ENCODE results near the gene TMIGD1.

The TMIGD1 gene

DNA sequence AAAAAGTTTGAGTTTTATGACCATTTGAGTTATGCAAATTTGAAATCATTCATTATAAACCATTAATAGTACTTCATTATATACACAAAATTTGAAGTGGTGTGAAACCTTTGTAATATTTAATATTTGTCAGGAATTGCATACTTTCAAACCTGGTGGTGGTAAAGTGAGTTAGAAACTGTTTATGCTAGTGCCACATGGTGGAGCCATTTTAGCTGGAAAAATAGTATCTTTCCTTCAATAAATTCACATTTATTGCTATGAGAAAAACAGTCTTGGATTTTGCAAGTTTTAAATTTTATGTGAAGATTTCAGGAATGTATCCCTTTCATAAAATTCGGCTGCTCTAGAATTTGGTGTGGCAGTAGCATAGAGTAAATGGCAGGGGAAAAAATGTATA, 34.9 kb downstream of the TMIGD1 start:
- no peak for FAIRE-seq
- no peak for DNase-seq (ENCODE audit: insufficient read length, low spot score)
- no peak for TF ChIP-seq POLR2A (IDR thresholded peaks at IDR 0.05; ENCODE audit: low read depth, low read length)

DNA sequence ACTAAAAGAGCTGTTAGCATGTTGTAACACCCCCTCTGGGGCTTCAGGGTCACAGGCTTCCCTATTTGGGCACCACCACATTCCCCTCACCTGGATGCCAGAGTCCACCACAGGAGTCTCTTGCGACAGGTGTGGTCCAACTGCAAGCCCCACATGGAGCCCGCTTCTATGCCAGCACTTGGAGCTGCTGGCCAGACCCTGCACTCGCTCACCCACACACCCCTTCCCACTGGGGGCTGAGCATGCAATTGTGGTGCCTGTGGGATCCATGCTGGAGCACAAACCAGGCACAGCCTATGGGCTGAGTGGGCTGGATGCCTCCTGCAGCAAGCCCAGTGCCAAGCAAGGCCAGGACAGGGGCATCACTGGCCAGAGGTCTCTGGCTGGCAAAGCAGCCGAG, 36.1 kb downstream of the TMIGD1 start:
- no peak for TF ChIP-seq POLR2A (IDR thresholded peaks at IDR 0.05; ENCODE audit: low read depth, low read length)
- DNase-seq (ENCODE audit: insufficient read length, low spot score), result no peak
- no peak for FAIRE-seq

DNA sequence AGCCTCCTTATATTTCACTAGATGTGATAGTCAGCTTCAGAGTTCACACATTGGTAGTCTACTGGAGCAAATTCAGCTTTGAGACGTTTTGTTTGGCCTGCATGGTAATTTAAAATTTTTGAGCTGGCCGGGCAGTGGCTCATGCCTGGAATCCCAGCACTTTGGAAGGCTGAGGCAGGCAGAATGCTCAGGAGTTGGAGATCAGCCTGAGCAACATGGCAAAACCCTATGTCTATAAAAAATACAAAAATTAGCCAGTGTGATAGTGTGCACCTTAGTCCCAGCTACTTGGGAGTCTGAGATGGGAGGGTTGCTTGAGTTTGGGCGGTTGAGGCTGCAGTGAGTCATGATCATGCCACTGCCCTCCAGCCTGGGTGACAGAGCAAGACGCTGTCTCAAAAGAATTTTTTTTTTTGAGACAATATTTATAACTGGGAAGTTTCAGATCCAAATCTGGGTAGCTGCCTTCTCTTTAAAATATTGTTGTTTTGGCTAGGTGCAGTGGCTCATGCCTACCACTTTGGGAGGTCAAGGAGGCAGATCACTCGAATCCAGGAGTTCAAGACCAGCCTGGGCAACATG, 37.3 kb downstream of the TMIGD1 start:
- no peak for TF ChIP-seq POLR2A (IDR thresholded peaks at IDR 0.05; ENCODE audit: low read depth, low read length)
- FAIRE-seq, result no peak

GRCh38 chr17:30292286-30292858, 41.5 kb downstream of the TMIGD1 start:
- TF ChIP-seq POLR2A (IDR thresholded peaks at IDR 0.05; ENCODE audit: low read depth, low read length), result no peak
- DNase-seq (ENCODE audit: insufficient read length, low spot score) (no peak), FAIRE-seq (no peak)

More for the DNA sequence above, 37.3 kb downstream of the TMIGD1 start:
- no peak for DNase-seq (ENCODE audit: insufficient read length, low spot score)

GRCh38 chr17:30291543-30292285, 42.1 kb downstream of the TMIGD1 start, which contains the start of gene BLMH:
Gene BLMH (minus strand): TSS chr17:30291944. CDS start chr17:30291819, 125 bp downstream.
- no peak for FAIRE-seq
- peak; percentile 68; the same call in 1 of the 2 replicates for TF ChIP-seq POLR2A (IDR thresholded peaks at IDR 0.05; ENCODE audit: low read depth, low read length)
- DNase-seq (ENCODE audit: insufficient read length, low spot score), result peak; percentile 70

DNA sequence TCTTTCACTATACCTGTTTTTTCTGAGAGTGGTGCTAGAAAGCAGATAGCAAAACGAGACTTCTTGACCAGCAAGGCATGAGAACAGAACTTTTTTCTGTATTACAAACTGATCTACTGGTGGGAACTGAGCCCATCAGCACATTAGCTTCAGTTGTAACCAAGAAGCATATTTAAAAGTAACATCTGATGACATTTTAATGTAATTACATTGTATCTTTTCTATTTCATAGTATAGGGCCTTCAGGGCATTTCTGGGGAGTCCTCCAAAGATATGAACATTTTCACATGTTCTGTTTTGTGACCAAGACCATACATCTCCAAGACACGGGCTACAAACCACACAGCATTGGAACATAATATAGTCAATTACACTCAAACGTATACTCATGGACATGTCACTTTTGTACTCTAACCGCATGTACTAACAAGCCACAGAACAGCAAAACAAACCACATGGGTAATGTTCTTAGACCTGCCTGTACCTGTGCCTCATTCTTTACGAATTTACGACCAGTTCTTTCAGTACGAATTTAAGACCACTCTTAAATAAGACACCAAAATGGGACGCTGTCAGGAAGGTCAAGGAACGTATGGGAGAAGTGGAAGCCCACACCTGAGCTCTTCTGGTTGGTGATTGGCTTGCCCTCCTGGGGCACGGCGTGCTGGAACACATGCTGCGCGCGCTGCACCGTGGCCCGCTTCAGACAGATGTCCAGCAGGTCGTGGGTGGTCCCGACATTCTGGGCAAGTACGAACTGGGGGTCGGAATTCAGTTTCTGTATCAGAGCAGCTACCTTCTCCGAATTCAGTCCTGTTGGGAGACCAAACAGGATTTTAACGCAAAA, 42.9 kb downstream of the TMIGD1 start:
- no peak for TF ChIP-seq POLR2A (IDR thresholded peaks at IDR 0.05; ENCODE audit: low read depth, low read length)
- DNase-seq (ENCODE audit: insufficient read length, low spot score), result no peak
- no peak for FAIRE-seq

DNA sequence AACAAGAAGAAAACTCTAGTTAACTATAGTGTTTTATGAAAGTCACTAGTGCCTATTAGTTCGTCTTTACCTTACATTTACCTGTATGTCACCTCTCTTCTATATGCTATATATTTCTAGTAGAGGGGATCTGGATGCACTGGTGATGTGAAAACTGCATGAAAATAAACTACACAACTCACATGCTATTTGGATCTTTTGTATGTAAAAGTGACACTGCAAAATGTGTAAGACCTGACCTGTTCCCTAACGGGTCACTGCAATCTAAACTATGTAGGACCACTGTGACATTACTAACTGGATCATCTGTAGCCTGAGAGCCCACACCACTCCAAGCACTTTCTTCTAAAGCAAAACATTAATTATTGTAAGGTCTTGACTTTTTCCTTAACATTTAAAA, 43.8 kb downstream of the TMIGD1 start:
- no peak for TF ChIP-seq POLR2A (IDR thresholded peaks at IDR 0.05; ENCODE audit: low read depth, low read length)
- DNase-seq (ENCODE audit: insufficient read length, low spot score) (no peak), FAIRE-seq (no peak)

DNA sequence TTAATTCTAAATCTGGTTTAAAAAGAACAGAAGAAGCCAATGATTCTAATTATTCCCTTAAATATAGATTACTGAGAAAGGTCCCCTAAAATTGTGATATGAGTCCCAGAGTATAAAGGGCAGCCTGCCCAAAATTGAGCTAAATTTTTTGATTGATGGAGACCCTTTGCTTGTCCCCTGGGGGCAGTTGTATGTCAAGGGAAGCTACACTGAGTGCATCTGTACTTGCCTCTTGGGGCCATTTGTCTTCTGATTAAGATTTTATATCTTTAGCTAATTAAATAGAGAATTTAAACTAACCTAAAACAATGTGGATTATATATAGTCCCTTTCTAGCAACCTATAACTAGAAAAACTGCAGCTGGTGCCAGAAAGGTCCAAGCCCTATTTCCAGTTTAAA, 54.7 kb downstream of the TMIGD1 start:
- FAIRE-seq (no peak), DNase-seq (ENCODE audit: insufficient read length, low spot score) (no peak)
- TF ChIP-seq POLR2A (IDR thresholded peaks at IDR 0.05; ENCODE audit: low read depth, low read length), result no peak

DNA sequence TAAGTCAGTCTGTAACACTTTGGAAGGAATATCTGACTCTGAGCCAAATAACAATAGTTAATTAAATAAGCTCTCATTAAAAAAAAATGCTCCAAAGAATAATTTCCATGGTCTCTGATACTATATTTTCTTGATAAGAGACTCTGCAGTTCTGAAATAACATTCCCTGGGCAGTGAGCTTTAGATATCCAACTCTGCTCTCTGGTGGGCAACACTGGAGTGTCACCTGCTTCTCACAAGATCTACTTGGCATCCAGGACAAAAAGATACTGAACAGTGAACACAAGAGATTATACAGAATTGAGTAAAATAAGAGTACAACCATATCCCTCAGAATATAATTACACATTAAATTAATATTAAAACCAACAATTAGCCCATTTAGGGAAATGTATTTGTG, 55.8 kb downstream of the TMIGD1 start:
- no peak for DNase-seq (ENCODE audit: insufficient read length, low spot score)
- no peak for TF ChIP-seq POLR2A (IDR thresholded peaks at IDR 0.05; ENCODE audit: low read depth, low read length)
- FAIRE-seq, result no peak

DNA sequence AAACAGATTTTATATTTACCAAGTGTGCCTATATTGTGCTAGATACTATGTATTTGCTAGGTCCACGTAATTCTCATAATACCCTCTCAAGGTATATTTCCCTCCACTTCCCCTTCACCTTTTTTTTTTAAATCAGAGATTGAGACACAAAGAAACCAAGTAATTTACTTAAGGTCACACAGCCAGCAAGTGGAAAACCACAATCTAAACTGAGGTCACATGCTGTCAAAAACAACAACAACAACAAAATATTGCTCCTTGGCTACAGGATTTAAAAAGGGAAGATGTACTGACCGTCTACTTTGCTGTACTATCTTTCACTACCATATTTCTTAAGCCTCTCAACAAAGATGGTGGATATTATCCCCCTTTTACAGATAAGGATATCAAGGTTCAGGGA, 57.9 kb downstream of the TMIGD1 start:
- no peak for DNase-seq (ENCODE audit: insufficient read length, low spot score)
- no peak for TF ChIP-seq POLR2A (IDR thresholded peaks at IDR 0.05; ENCODE audit: low read depth, low read length)
- no peak for FAIRE-seq

GRCh38 chr17:30274887-30275286, 59.0 kb downstream of the TMIGD1 start:
- FAIRE-seq, result no peak

DNA sequence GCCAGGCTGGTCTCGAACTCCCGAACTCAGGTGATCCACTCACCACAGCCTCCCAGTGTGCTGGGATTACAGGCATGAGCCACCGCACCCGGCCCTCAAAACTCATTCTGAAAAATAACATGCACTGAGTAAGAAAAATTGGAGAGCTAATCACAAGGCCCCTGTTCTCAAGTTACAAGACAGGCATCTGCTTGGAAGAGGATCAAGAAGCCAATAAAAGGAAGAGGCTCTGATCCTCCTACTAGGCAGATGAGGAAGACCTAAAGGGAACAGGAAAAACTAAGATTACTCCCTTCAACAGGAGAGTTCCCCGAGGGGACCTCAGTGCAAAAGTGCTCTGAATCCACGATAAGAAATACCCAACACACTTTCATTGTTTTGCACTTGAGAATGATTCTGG, 60.5 kb downstream of the TMIGD1 start:
- DNase-seq (ENCODE audit: insufficient read length, low spot score) (no peak), FAIRE-seq (no peak)
- TF ChIP-seq POLR2A (IDR thresholded peaks at IDR 0.05; ENCODE audit: low read depth, low read length), result no peak

More at GRCh38 chr17:30274887-30275286, 59.0 kb downstream of the TMIGD1 start:
- TF ChIP-seq POLR2A (IDR thresholded peaks at IDR 0.05; ENCODE audit: low read depth, low read length), result no peak
- DNase-seq (ENCODE audit: insufficient read length, low spot score), result no peak

- FAIRE-seq, result no peak
Observed at GRCh38 chr17:30271102-30271501, 62.8 kb downstream of the TMIGD1 start.

DNA sequence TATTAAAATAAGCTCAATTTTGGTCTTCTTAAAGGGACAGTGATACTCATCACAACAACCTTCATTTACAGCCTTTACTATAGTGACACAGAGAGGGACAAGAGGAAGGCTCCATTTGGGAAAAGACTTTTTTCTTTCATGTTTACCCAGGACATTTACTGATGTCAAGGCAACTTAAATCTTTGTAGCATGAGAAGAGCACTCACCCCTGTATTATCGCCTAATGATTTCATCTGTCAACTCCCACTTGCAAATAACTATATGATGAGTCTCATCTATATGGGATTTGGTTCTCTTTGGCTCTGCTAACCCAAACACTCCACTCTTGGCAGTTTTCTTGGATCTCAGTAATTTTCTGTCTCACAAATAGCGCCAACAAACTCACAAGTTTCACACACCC, 66.2 kb downstream of the TMIGD1 start:
- FAIRE-seq (no peak), DNase-seq (ENCODE audit: insufficient read length, low spot score) (no peak)
- TF ChIP-seq POLR2A (IDR thresholded peaks at IDR 0.05; ENCODE audit: low read depth, low read length), result no peak

More at GRCh38 chr17:30271102-30271501, 62.8 kb downstream of the TMIGD1 start:
- no peak for DNase-seq (ENCODE audit: insufficient read length, low spot score)
- TF ChIP-seq POLR2A (IDR thresholded peaks at IDR 0.05; ENCODE audit: low read depth, low read length), result no peak
